NCI-H2196 (cell line): ENCODE data around the gene ANKRD7.
"Not testable (repeated sequence)": the region's sequence is repeated elsewhere in the genome, so short reads cannot be mapped to it uniquely, and the experiment has no call there.

Experiments
- DNase-seq: peaks from one replicate; lab custom pipeline; 2025; ENCODE audit not compliant: unreplicated experiment; lab: John Stamatoyannopoulos, UW

Gene ANKRD7

GRCh38 chr7:118232837-118233236 is 8.3 kb downstream of the ANKRD7 start:
- no peak for DNase-seq

GRCh38 chr7:118233799-118234198 is 9.3 kb downstream of the ANKRD7 start:
- no peak for DNase-seq

- DNase-seq: no peak
Observed at GRCh38 chr7:118239014-118239413, 14.5 kb downstream of the ANKRD7 start.

GRCh38 chr7:118240320-118240719 is 15.8 kb downstream of the ANKRD7 start:
- DNase-seq: not testable (repeated sequence)

- DNase-seq: no peak
Observed at GRCh38 chr7:118243695-118244094, 19.2 kb downstream of the ANKRD7 start.

GRCh38 chr7:118245267-118246040 is 20.9 kb downstream of the ANKRD7 start:
- no peak for DNase-seq

GRCh38 chr7:118250860-118251494 is 26.5 kb downstream of the ANKRD7 start:
- no peak for DNase-seq

- DNase-seq: no peak
Observed at GRCh38 chr7:118252087-118252486, 27.6 kb downstream of the ANKRD7 start.

- no peak for DNase-seq
Observed at GRCh38 chr7:118259115-118259514, 34.6 kb downstream of the ANKRD7 start.

GRCh38 chr7:118264836-118265235 is 40.3 kb downstream of the ANKRD7 start:
- DNase-seq: no peak

- no peak for DNase-seq
Observed at GRCh38 chr7:118280319-118281012, 56.0 kb downstream of the ANKRD7 start.

- no peak for DNase-seq
Observed at GRCh38 chr7:118281196-118281595, 56.7 kb downstream of the ANKRD7 start.

GRCh38 chr7:118285358-118285757 is 60.9 kb downstream of the ANKRD7 start:
- no peak for DNase-seq

- no peak for DNase-seq
Observed at GRCh38 chr7:118286131-118286530, 61.6 kb downstream of the ANKRD7 start.

GRCh38 chr7:118288098-118288497 is 63.6 kb downstream of the ANKRD7 start:
- DNase-seq: no peak

GRCh38 chr7:118289476-118289875 is 65.0 kb downstream of the ANKRD7 start:
- no peak for DNase-seq
